ENCODE results near the gene ADCYAP1R1. TPM values are rescaled to one million over a fixed set of nuclear protein-coding genes. Genes with fewer than 3 reads are reported as not detected.

The ADCYAP1R1 gene
- total RNA-seq, 4 donors from 2014 or later, result 3.1 to 22.0 (median 6.7) TPM

GRCh38 chr7:31070991-31071644 is 19.0 kb downstream of the ADCYAP1R1 start:
- intact Hi-C loops (cut with DNase I; ENCODE audit: low total_unique reads), result no loop called here
- DNase-seq, result peak in 1 of 2 donors; percentile 58
- Histone ChIP-seq H3K27me3 (no peaks in the 10 kb centered on the region), H3K4me3 (no peak overlapping the region), H3K9me3 (no peaks in the 10 kb centered on the region), H3K27ac (peak overlapping the region; percentile 41 to 42), H3K36me3 (no peaks in the 10 kb centered on the region), H3K4me1 (no peaks in the 10 kb centered on the region)
- TF ChIP-seq CTCF (IDR thresholded peaks at IDR 0.05), result no peak
- no peak for TF ChIP-seq POLR2A (IDR thresholded peaks at IDR 0.05)

GRCh38 chr7:31071645-31072029 is 19.5 kb downstream of the ADCYAP1R1 start:
- peak overlapping the region in 1 of 2 donors; percentile 42 for H3K27ac ChIP-seq
- no peaks in the 10 kb centered on the region for H3K27me3 ChIP-seq
- no peaks in the 10 kb centered on the region for H3K9me3 ChIP-seq

GRCh38 chr7:31073326-31074119 is 21.4 kb downstream of the ADCYAP1R1 start:
- H3K4me3 ChIP-seq, result no peak overlapping the region
- H3K36me3 ChIP-seq, result no peaks in the 10 kb centered on the region
- TF ChIP-seq POLR2A (IDR thresholded peaks at IDR 0.05) (no peak), CTCF (IDR thresholded peaks at IDR 0.05) (no peak)
- H3K27ac ChIP-seq, result no peak overlapping the region
- intact Hi-C loops (cut with DNase I; ENCODE audit: low total_unique reads), result no loop called here
- DNase-seq, result no peak
- no peaks in the 10 kb centered on the region for H3K27me3 ChIP-seq
- H3K9me3 ChIP-seq, result no peaks in the 10 kb centered on the region
- no peaks in the 10 kb centered on the region for H3K4me1 ChIP-seq

More at GRCh38 chr7:31071645-31072029, 19.5 kb downstream of the ADCYAP1R1 start:
- no peaks in the 10 kb centered on the region for H3K4me1 ChIP-seq
- DNase-seq, result no peak
- H3K4me3 ChIP-seq, result no peak overlapping the region
- no peak for TF ChIP-seq POLR2A (IDR thresholded peaks at IDR 0.05)
- no peak for TF ChIP-seq CTCF (IDR thresholded peaks at IDR 0.05)
- no peaks in the 10 kb centered on the region for H3K36me3 ChIP-seq
- intact Hi-C loops (cut with DNase I; ENCODE audit: low total_unique reads), result no loop called here

GRCh38 chr7:31074120-31074383 is 21.9 kb downstream of the ADCYAP1R1 start:
- H3K36me3 ChIP-seq, result no peaks in the 10 kb centered on the region
- H3K27me3 ChIP-seq, result no peaks in the 10 kb centered on the region
- DNase-seq, result no peak
- no peaks in the 10 kb centered on the region for H3K4me1 ChIP-seq
- H3K4me3 ChIP-seq, result no peak overlapping the region
- no peak overlapping the region for H3K27ac ChIP-seq
- TF ChIP-seq CTCF (IDR thresholded peaks at IDR 0.05), result no peak
- TF ChIP-seq POLR2A (IDR thresholded peaks at IDR 0.05), result no peak
- no peaks in the 10 kb centered on the region for H3K9me3 ChIP-seq
- intact Hi-C loops (cut with DNase I; ENCODE audit: low total_unique reads), result no loop called here

DNA sequence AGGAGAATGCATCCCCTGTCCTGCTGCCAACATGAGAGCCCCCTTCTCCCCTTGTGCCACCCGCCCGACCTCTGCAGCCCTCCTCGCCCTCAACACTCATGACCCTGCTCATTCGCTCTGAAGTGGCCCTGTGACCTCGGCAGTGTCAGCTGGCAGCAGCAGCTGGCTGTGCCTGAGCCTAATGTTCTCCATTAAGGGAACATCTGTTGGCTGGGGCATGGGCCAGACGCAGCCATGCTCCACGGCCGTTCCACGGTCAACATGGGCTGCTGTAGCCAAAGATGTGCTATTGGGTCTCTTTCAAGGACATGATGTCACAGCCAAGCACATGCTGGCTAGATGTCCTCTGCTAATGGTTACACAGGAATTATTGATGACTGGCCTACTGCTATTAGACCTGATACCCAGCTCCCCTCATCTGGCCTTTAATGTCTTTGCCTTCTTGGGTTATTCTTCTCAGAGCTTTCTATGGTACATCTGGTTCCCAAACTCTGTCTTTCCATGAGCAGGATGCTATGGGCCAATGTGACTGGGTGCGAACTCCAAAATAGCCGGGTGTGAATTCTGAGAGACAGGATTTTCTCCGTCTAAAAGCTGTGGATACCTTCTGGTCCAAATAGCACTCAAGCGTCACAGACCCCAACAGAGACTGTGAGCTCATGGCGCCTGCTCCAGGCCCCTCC is 22.4 kb downstream of the ADCYAP1R1 start:
- H3K27ac ChIP-seq, result no peak overlapping the region
- H3K4me3 ChIP-seq, result no peak overlapping the region
- DNase-seq, result peak; percentile 38 to 72
- H3K27me3 ChIP-seq, result no peaks in the 10 kb centered on the region
- H3K36me3 ChIP-seq, result no peaks in the 10 kb centered on the region
- intact Hi-C loops (cut with DNase I; ENCODE audit: low total_unique reads), result no loop called here
- H3K4me1 ChIP-seq, result no peaks in the 10 kb centered on the region
- H3K9me3 ChIP-seq, result no peaks in the 10 kb centered on the region
- TF ChIP-seq CTCF (IDR thresholded peaks at IDR 0.05), result no peak
- TF ChIP-seq POLR2A (IDR thresholded peaks at IDR 0.05), result no peak
